Esophagus muscularis mucosa (tissue), 3 donors: Measurements from ENCODE around the gene CASP3.

Experiments
- POLR2AphosphoS5 ChIP-seq, 2 donors: sonication (generic); formaldehyde crosslinking; IDR thresholded peaks; one replicate each; pipeline ENCODE4 v1.6.1; 2017; ENCODE audit warnings: antibody characterized with exemption in 2 of 2
- TF ChIP-seq, protein P1 (sequence below), 3 experiments: fragments of 200-600 bp in 2 of 3; fragments of 450-650 bp in 1 of 3; sonication (generic) in 2 of 3; IDR thresholded peaks; one replicate each; pipeline ENCODE4 v1.5.1; 2017 to 2019; ENCODE audit warnings: antibody characterized with exemption in 3 of 3, mild to moderate bottlenecking in 2 of 3, moderate library complexity in 1 of 3

DNA sequence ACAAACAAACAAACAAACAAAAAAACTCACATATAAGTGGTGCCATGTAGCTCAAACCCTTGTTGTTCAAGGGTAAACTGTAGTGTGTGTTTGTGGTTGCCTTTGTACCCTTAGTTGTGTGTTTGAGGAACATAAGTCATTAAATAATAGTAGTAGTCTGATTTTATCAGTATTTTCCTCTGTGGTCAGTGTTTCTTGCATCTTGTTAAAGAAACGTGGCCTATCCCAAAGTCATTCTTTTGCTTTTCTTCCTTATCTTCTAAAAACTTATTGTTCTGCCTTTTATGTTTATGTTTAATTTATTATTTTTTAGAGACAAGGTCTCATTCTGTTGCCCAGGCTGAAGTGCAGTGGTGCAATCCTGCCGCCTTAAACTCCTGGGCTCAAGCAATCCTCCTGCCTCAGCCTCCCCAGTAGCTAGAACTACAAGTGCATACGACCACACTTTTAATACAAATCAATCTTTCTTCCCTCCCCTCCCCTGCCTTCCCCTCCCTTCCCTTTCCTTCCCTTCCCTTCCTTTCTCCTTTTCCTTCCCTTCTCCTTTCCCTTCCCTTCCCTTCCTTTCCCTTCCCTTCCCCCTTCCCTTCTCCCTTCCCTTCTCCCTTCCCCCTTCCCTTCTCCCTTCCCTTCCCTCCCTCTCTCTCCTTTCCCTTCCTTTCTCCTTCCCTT, 26.7 kb upstream of the CASP3 start:
- TF ChIP-seq, protein P1, sequence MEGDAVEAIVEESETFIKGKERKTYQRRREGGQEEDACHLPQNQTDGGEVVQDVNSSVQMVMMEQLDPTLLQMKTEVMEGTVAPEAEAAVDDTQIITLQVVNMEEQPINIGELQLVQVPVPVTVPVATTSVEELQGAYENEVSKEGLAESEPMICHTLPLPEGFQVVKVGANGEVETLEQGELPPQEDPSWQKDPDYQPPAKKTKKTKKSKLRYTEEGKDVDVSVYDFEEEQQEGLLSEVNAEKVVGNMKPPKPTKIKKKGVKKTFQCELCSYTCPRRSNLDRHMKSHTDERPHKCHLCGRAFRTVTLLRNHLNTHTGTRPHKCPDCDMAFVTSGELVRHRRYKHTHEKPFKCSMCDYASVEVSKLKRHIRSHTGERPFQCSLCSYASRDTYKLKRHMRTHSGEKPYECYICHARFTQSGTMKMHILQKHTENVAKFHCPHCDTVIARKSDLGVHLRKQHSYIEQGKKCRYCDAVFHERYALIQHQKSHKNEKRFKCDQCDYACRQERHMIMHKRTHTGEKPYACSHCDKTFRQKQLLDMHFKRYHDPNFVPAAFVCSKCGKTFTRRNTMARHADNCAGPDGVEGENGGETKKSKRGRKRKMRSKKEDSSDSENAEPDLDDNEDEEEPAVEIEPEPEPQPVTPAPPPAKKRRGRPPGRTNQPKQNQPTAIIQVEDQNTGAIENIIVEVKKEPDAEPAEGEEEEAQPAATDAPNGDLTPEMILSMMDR (IDR thresholded peaks at IDR 0.05), result no peak
- no peak for TF ChIP-seq POLR2AphosphoS5 (IDR thresholded peaks at IDR 0.05)
